HCT116 (cell line): ENCODE measurements around the gene ADAM11. TPM values are rescaled to one million over a fixed set of nuclear protein-coding genes. Genes with fewer than 3 reads are reported as not detected.

ENCODE experiments used
- ATAC-seq: fragments of 200-7000 bp; cut with Tn5 transposase; 2 replicates; pipeline ENCODE4 v1.9.1; 2020; ENCODE audit warnings: mild to moderate bottlenecking, moderate library complexity
- BruUV-seq: library from RNA; stranded (reverse); fragments of 400-500 nt; replicated peaks from 2 replicates; lab custom pipeline; 2021; lab: Mats Ljungman, UMichigan
- CTCF ChIA-PET: fragments of 300-600 bp; sonication (Branson Sonifier 250); formaldehyde crosslinking; loops from one replicate; lab custom pipeline; 2021; ENCODE audit warnings: antibody characterized with exemption; lab: Charles Lee
- POLR2A ChIA-PET: fragments of 300-600, 350-600 bp; sonication (Branson Sonifier 250); formaldehyde crosslinking; loops from one replicate; lab custom pipeline; 2021; ENCODE audit warnings: antibody characterized with exemption; lab: Charles Lee
- RAD21 ChIA-PET, 2 experiments: fragments of 300-600 bp; sonication (Branson Sonifier 250); formaldehyde crosslinking; loops; one replicate each; lab custom pipeline; 2023; ENCODE audit warnings: low total read pairs in 2 of 2; ENCODE audit not compliant: uncharacterized antibody in 2 of 2, unreplicated experiment in 2 of 2, low non-redundant PET in 1 of 2; lab: Charles Lee
- DNase-seq: peaks from one replicate; pipeline ENCODE4 v3.0.0-alpha.2; 2010; ENCODE audit warnings: low read depth, low spot score
- H2AFZ ChIP-seq: fragments of 200-600 bp; shearing (Covaris generic), sonication (generic); 2 replicates; pipeline ENCODE4 v1.6.1; 2017; ENCODE audit warnings: low read depth, mixed run types, mixed read lengths, antibody characterized with exemption, low read length; ENCODE audit not compliant: poor library complexity, severe bottlenecking
- H3K27ac ChIP-seq: 2 replicates; pipeline ENCODE4 v1.5.1; 2012; ENCODE audit warnings: low read depth, low read length
- H3K27me3 ChIP-seq: fragments of 200-600 bp; sonication (generic); 2 replicates; pipeline ENCODE4 v1.6.1; 2016; ENCODE audit warnings: mixed run types, low read length, mixed read lengths; ENCODE audit not compliant: insufficient read depth
- H3K36me3 ChIP-seq, 2 experiments: fragments of 200-500 bp in 1 of 2; fragments of 200-600 bp in 1 of 2; sonication (Bioruptor generic) in 1 of 2; sonication (generic) in 1 of 2; 2 replicates each; pipeline versions ENCODE4 v1.5.1 to v1.6.1; 2014 to 2016; ENCODE audit warnings: low read length in 2 of 2, inconsistent platforms in 1 of 2, mixed read lengths in 1 of 2, mixed run types in 1 of 2; ENCODE audit not compliant: insufficient read depth in 2 of 2, control insufficient read depth in 1 of 2
- H3K4me1 ChIP-seq, 2 experiments: fragments of 200-600 bp in 1 of 2; sonication (generic) in 1 of 2; 2 replicates each; pipeline versions ENCODE4 v1.5.1 to v1.6.1; 2012 to 2017; ENCODE audit warnings: low read length in 2 of 2, inconsistent platforms in 1 of 2, mild to moderate bottlenecking in 1 of 2, mixed read lengths in 1 of 2, mixed run types in 1 of 2, moderate library complexity in 1 of 2; ENCODE audit not compliant: insufficient read depth in 2 of 2, control insufficient read depth in 1 of 2
- H3K4me2 ChIP-seq: fragments of 200-600 bp; sonication (generic); 2 replicates; pipeline ENCODE4 v1.6.1; 2017; ENCODE audit warnings: mixed run types, low read length, mixed read lengths
- H3K4me3 ChIP-seq, 2 experiments: fragments of 200-600 bp in 1 of 2; sonication (generic) in 1 of 2; replicated peaks in 1 of 2; 2 replicates each; pipeline ENCODE4 v1.5.1; 2011 to 2016; ENCODE audit warnings: low read length in 2 of 2, control low read depth in 1 of 2, low read depth in 1 of 2, mild to moderate bottlenecking in 1 of 2, mixed read lengths in 1 of 2, mixed run types in 1 of 2
- H3K79me2 ChIP-seq: fragments of 200-600 bp; sonication (generic); 2 replicates; pipeline ENCODE4 v1.6.1; 2017; ENCODE audit warnings: mild to moderate bottlenecking, mixed run types, low read length, moderate library complexity, mixed read lengths; ENCODE audit not compliant: insufficient read depth
- H3K9ac ChIP-seq: fragments of 200-600 bp; sonication (generic); 2 replicates; pipeline ENCODE4 v1.6.1; 2016; ENCODE audit warnings: low read length, mixed read lengths
- H3K9me2 ChIP-seq: fragments of 200-600 bp; sonication (generic), shearing (Covaris generic); 2 replicates; pipeline ENCODE4 v1.6.1; 2017; ENCODE audit warnings: mixed run types, mild to moderate bottlenecking, moderate library complexity; ENCODE audit not compliant: insufficient read depth
- H3K9me3 ChIP-seq, 2 experiments: fragments of 200-500 bp in 1 of 2; fragments of 200-600 bp in 1 of 2; sonication (Bioruptor generic) in 1 of 2; sonication (generic) in 1 of 2; 2 replicates each; pipeline ENCODE4 v1.6.1; 2014 to 2017; ENCODE audit warnings: low read length in 2 of 2, mixed read lengths in 2 of 2, inconsistent platforms in 1 of 2, low read depth in 1 of 2, mild to moderate bottlenecking in 1 of 2, mixed run types in 1 of 2, moderate library complexity in 1 of 2; ENCODE audit not compliant: control insufficient read depth in 1 of 2, insufficient read depth in 1 of 2
- H4K20me1 ChIP-seq: fragments of 200-600 bp; sonication (generic), shearing (Covaris generic); 2 replicates; pipeline ENCODE4 v1.6.1; 2017; ENCODE audit warnings: mixed run types, mild to moderate bottlenecking, moderate library complexity; ENCODE audit not compliant: insufficient read depth
- FOSL1 ChIP-seq: IDR thresholded peaks from 2 replicates; pipeline ENCODE4 v1.6.1; 2012; ENCODE audit warnings: low read depth
- SRF ChIP-seq: IDR thresholded peaks from 2 replicates; pipeline ENCODE4 v1.6.1; 2012; ENCODE audit warnings: low read depth
- ZFX ChIP-seq: fragments of 450-650 bp; IDR thresholded peaks from 2 replicates; pipeline ENCODE4 v1.6.1; 2017
- intact Hi-C: fragments of 100-400 bp; cut with micrococcal nuclease; formaldehyde crosslinking; loops from 2 replicates; pipeline ENCODE4 v1.10.0; 2022
- total RNA-seq: library from RNA; stranded (reverse); gene quantifications from one replicate; pipeline ENCODE4 v1.2.1, GENCODE V29; 2021; ENCODE audit not compliant: unreplicated experiment
- TF ChIP-seq, protein P1 (sequence below): IDR thresholded peaks from 2 replicates; pipeline ENCODE4 v1.6.1; 2012
- TF ChIP-seq, protein P2 (sequence below): IDR thresholded peaks from 2 replicates; pipeline ENCODE4 v1.6.1; 2012

The ADAM11 gene
- total RNA-seq, 1 experiment from 2014 or later = 7.7 TPM

- Histone ChIP-seq H3K4me1 (peaks cover 41 to 62% of the 10 kb centered on the region in 2 experiments), H3K36me3 (no peaks in the 10 kb centered on the region), H3K4me2 (peak overlapping the region; percentile 85), H3K27me3 (no peaks in the 10 kb centered on the region), H3K79me2 (peaks cover 37% of the 10 kb centered on the region), H2AFZ (no peak overlapping the region), H4K20me1 (no peaks in the 10 kb centered on the region), H3K9me3 (no peaks in the 10 kb centered on the region), H3K9ac (peak overlapping the region; percentile 98), H3K27ac (peak overlapping the region; percentile 95), H3K4me3 (peak overlapping the region; percentile 22 to 84), H3K9me2 (no peaks in the 10 kb centered on the region)
- TF ChIP-seq, protein P1, sequence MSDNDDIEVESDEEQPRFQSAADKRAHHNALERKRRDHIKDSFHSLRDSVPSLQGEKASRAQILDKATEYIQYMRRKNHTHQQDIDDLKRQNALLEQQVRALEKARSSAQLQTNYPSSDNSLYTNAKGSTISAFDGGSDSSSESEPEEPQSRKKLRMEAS = no peak
- no peak for TF ChIP-seq FOSL1
- TF ChIP-seq, protein P2, sequence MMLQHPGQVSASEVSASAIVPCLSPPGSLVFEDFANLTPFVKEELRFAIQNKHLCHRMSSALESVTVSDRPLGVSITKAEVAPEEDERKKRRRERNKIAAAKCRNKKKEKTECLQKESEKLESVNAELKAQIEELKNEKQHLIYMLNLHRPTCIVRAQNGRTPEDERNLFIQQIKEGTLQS = no peak
- TF ChIP-seq SRF = no peak
- TF ChIP-seq ZFX = no peak
- CTCF ChIA-PET = interaction anchor here (1.4 to 2.2 kb wide), 3 partner anchors 11 to 56 kb away, joined by 4 to 13 read pairs (median 7); no protein-coding TSS in a partner anchor
- RAD21 ChIA-PET = interaction anchor here (0.7 to 1.9 kb wide), 2 partner anchors 28 to 52 kb away, joined by 4 read pairs; no protein-coding TSS in a partner anchor
- DNase-seq = no peak
- POLR2A ChIA-PET = no interaction called here
- intact Hi-C loops = no loop called here
- BruUV-seq = no TSS peak
- ATAC-seq = peak; percentile 35
These were observed 72.6 kb downstream of the ADAM11 start for GRCh38 chr17:44831371-44831770.

Other genes with a start within 250 kb of the ADAM11 start
- gene FZD2, start 201.5 kb upstream of the ADAM11 start, total RNA-seq = 12.8 TPM
- not detected for gene MEIOC, start 102.5 kb upstream of the ADAM11 start, total RNA-seq
- 33.0 TPM for gene CCDC43, start 69.2 kb upstream of the ADAM11 start, total RNA-seq
- gene DBF4B, start 50.3 kb upstream of the ADAM11 start, total RNA-seq = 26.1 TPM
- gene GJC1, start 71.3 kb downstream of the ADAM11 start, total RNA-seq = 62.4 TPM
- not detected for gene HIGD1B, start 88.9 kb downstream of the ADAM11 start, total RNA-seq
- gene EFTUD2, start 140.5 kb downstream of the ADAM11 start, total RNA-seq = 150 TPM
- gene GFAP, start 156.5 kb downstream of the ADAM11 start, total RNA-seq = not detected
- 76.4 TPM for gene KIF18B, start 188.8 kb downstream of the ADAM11 start, total RNA-seq
- 3.5 TPM for gene C1QL1, start 209.3 kb downstream of the ADAM11 start, total RNA-seq